Activated CD4-positive, alpha-beta T cell treated with anti-CD3 and anti-CD28 coated beads, Interleukin-2, amount 10 ng/mL, durations not matched to agents 24 days and 14 days (primary cell): ENCODE measurements around the gene LHFPL2. TPM values are rescaled to one million over a fixed set of nuclear protein-coding genes. Genes with fewer than 3 reads are reported as not detected.

ENCODE experiments used
- DNase-seq: peaks from one replicate; pipeline ENCODE4 v3.0.0; 2022
- H3K27ac Mint-ChIP-seq: one replicate; pipeline ENCODE4 v1.8.0; 2022; ENCODE audit warnings: mild to moderate bottlenecking, mixed read lengths
- H3K27me3 Mint-ChIP-seq: one replicate; pipeline ENCODE4 v1.8.0; 2022; ENCODE audit warnings: mixed read lengths
- H3K36me3 Mint-ChIP-seq: one replicate; pipeline ENCODE4 v1.8.0; 2022; ENCODE audit warnings: low read depth, mild to moderate bottlenecking, mixed read lengths
- H3K4me1 Mint-ChIP-seq: one replicate; pipeline ENCODE4 v1.8.0; 2021; ENCODE audit warnings: mixed read lengths
- H3K4me3 Mint-ChIP-seq: one replicate; pipeline ENCODE4 v1.8.0; 2022; ENCODE audit warnings: mild to moderate bottlenecking, moderate library complexity, mixed read lengths
- H3K9me3 Mint-ChIP-seq: one replicate; pipeline ENCODE4 v1.8.0; 2021; ENCODE audit warnings: mixed read lengths
- intact Hi-C: fragments of 100-400 bp; cut with micrococcal nuclease; formaldehyde crosslinking; loops from one replicate; pipeline ENCODE4 v1.15.1; 2023
- total RNA-seq: library from RNA; stranded (reverse); gene quantifications from 2 replicates; pipeline ENCODE4 v1.2.3, GENCODE V29; 2022

LHFPL2 gene
- total RNA-seq, 1 donor from 2014 or later = 0.30 TPM

GRCh38 chr5:78562714-78563330 is 85.8 kb downstream of the LHFPL2 start:
- Mint-ChIP-seq H3K36me3 (no peaks in the 10 kb centered on the region), H3K27me3 (peaks cover 15% of the 10 kb centered on the region), H3K27ac (no peak overlapping the region), H3K4me1 (no peaks in the 10 kb centered on the region), H3K9me3 (no peaks in the 10 kb centered on the region), H3K4me3 (no peak overlapping the region)
- intact Hi-C loops = no loop called here
- peak; percentile 30 for DNase-seq

GRCh38 chr5:78562001-78562400 is 86.6 kb downstream of the LHFPL2 start:
- DNase-seq = peak; percentile 24
- Mint-ChIP-seq H3K4me1 (no peaks in the 10 kb centered on the region), H3K27me3 (peaks cover 15% of the 10 kb centered on the region), H3K4me3 (no peak overlapping the region), H3K36me3 (no peaks in the 10 kb centered on the region), H3K9me3 (no peaks in the 10 kb centered on the region), H3K27ac (no peak overlapping the region)
- intact Hi-C loops = no loop called here

GRCh38 chr5:78561261-78561660 is 87.3 kb downstream of the LHFPL2 start:
- Mint-ChIP-seq H3K9me3 (no peaks in the 10 kb centered on the region), H3K27me3 (peaks cover 15% of the 10 kb centered on the region), H3K4me3 (no peak overlapping the region), H3K27ac (no peak overlapping the region), H3K4me1 (no peaks in the 10 kb centered on the region), H3K36me3 (no peaks in the 10 kb centered on the region)
- intact Hi-C loops = no loop called here
- DNase-seq = no peak

GRCh38 chr5:78560000-78560855 is 88.3 kb downstream of the LHFPL2 start:
- Mint-ChIP-seq H3K36me3 (no peaks in the 10 kb centered on the region), H3K4me1 (no peaks in the 10 kb centered on the region), H3K27me3 (peaks cover 22% of the 10 kb centered on the region), H3K9me3 (no peaks in the 10 kb centered on the region), H3K27ac (no peak overlapping the region), H3K4me3 (no peak overlapping the region)
- DNase-seq = no peak
- intact Hi-C loops = no loop called here

- Mint-ChIP-seq H3K4me1 (peaks cover 3% of the 10 kb centered on the region), H3K4me3 (no peak overlapping the region), H3K36me3 (no peaks in the 10 kb centered on the region), H3K9me3 (no peaks in the 10 kb centered on the region), H3K27ac (no peak overlapping the region), H3K27me3 (peaks cover 27% of the 10 kb centered on the region)
- no peak for DNase-seq
- intact Hi-C loops = no loop called here
Observed at GRCh38 chr5:78557601-78558000, 91.0 kb downstream of the LHFPL2 start.

- Mint-ChIP-seq H3K36me3 (no peaks in the 10 kb centered on the region), H3K27me3 (peaks cover 25% of the 10 kb centered on the region), H3K27ac (no peak overlapping the region), H3K4me3 (no peak overlapping the region), H3K9me3 (no peaks in the 10 kb centered on the region), H3K4me1 (peaks cover 3% of the 10 kb centered on the region)
- intact Hi-C loops = no loop called here
- DNase-seq = no peak
Observed at GRCh38 chr5:78555870-78556269, 92.7 kb downstream of the LHFPL2 start.

GRCh38 chr5:78554670-78555069 is 93.9 kb downstream of the LHFPL2 start:
- DNase-seq = no peak
- Mint-ChIP-seq H3K27me3 (peaks cover 21% of the 10 kb centered on the region), H3K4me3 (no peak overlapping the region), H3K36me3 (no peaks in the 10 kb centered on the region), H3K9me3 (no peaks in the 10 kb centered on the region), H3K4me1 (peaks cover 3% of the 10 kb centered on the region), H3K27ac (no peak overlapping the region)
- intact Hi-C loops = no loop called here

- peaks cover 3% of the 10 kb centered on the region for H3K4me1 Mint-ChIP-seq
- no peaks in the 10 kb centered on the region for H3K9me3 Mint-ChIP-seq
- intact Hi-C loops = no loop called here
- H3K4me3 Mint-ChIP-seq = no peak overlapping the region
- DNase-seq = no peak
- peaks cover 18% of the 10 kb centered on the region for H3K27me3 Mint-ChIP-seq
- H3K36me3 Mint-ChIP-seq = no peaks in the 10 kb centered on the region
- no peak overlapping the region for H3K27ac Mint-ChIP-seq
Observed at GRCh38 chr5:78553580-78554353, 94.8 kb downstream of the LHFPL2 start.

GRCh38 chr5:78552729-78553342 is 95.7 kb downstream of the LHFPL2 start:
- Mint-ChIP-seq H3K9me3 (no peaks in the 10 kb centered on the region), H3K27me3 (peaks cover 17% of the 10 kb centered on the region), H3K4me1 (peaks cover 3% of the 10 kb centered on the region), H3K36me3 (no peaks in the 10 kb centered on the region), H3K4me3 (no peak overlapping the region), H3K27ac (no peak overlapping the region)
- intact Hi-C loops = no loop called here
- DNase-seq = no peak

- H3K27ac Mint-ChIP-seq = no peak overlapping the region
Observed at GRCh38 chr5:78550891-78551290, 97.7 kb downstream of the LHFPL2 start.

GRCh38 chr5:78549043-78549442 is 99.5 kb downstream of the LHFPL2 start:
- intact Hi-C loops = no loop called here
- Mint-ChIP-seq H3K27me3 (peaks cover 2% of the 10 kb centered on the region), H3K4me1 (peaks cover 3% of the 10 kb centered on the region), H3K27ac (no peak overlapping the region), H3K9me3 (no peaks in the 10 kb centered on the region), H3K4me3 (no peak overlapping the region), H3K36me3 (no peaks in the 10 kb centered on the region)
- no peak for DNase-seq

More at GRCh38 chr5:78550891-78551290, 97.7 kb downstream of the LHFPL2 start:
- Mint-ChIP-seq H3K9me3 (no peaks in the 10 kb centered on the region), H3K36me3 (no peaks in the 10 kb centered on the region), H3K4me3 (no peak overlapping the region), H3K27me3 (peaks cover 14% of the 10 kb centered on the region), H3K4me1 (peaks cover 3% of the 10 kb centered on the region)
- intact Hi-C loops = no loop called here
- no peak for DNase-seq

GRCh38 chr5:78547731-78548615 is 100.6 kb downstream of the LHFPL2 start:
- intact Hi-C loops = no loop called here
- peaks cover under 1% of the 10 kb centered on the region for H3K4me1 Mint-ChIP-seq
- H3K9me3 Mint-ChIP-seq = no peaks in the 10 kb centered on the region
- no peaks in the 10 kb centered on the region for H3K36me3 Mint-ChIP-seq
- no peak overlapping the region for H3K4me3 Mint-ChIP-seq
- no peaks in the 10 kb centered on the region for H3K27me3 Mint-ChIP-seq
- DNase-seq = no peak
- no peak overlapping the region for H3K27ac Mint-ChIP-seq

GRCh38 chr5:78547183-78547582 is 101.4 kb downstream of the LHFPL2 start:
- Mint-ChIP-seq H3K4me3 (no peak overlapping the region), H3K36me3 (no peaks in the 10 kb centered on the region), H3K27ac (no peak overlapping the region), H3K9me3 (no peaks in the 10 kb centered on the region), H3K4me1 (no peaks in the 10 kb centered on the region), H3K27me3 (no peaks in the 10 kb centered on the region)
- intact Hi-C loops = no loop called here
- no peak for DNase-seq
